Ovary (tissue), 9 donors: Measurements from ENCODE around the gene BANK1. TPM values are rescaled to one million over a fixed set of nuclear protein-coding genes. Genes with fewer than 3 reads are reported as not detected.

Experiments used
- DNase-seq, 5 donors: peaks; one replicate each; pipeline ENCODE4 v3.0.0-alpha.2; 2019 to 2020
- H3K27ac ChIP-seq, 2 donors: fragments of 200-600 bp; one replicate each; pipeline versions ENCODE4 v1.5.1 to v1.8.0; 2019 to 2022
- H3K27me3 ChIP-seq: fragments of 200-600 bp; one replicate; pipeline ENCODE4 v1.8.0; 2022
- H3K36me3 ChIP-seq: fragments of 200-600 bp; sonication (generic); one replicate; pipeline ENCODE4 v1.5.1; 2019
- H3K4me1 ChIP-seq: one replicate; pipeline ENCODE4 v1.8.1; 2013; ENCODE audit warnings: mild to moderate bottlenecking, moderate library complexity; ENCODE audit not compliant: insufficient read depth
- H3K4me3 ChIP-seq: fragments of 200-600 bp; sonication (generic); one replicate; pipeline ENCODE4 v1.5.1; 2017
- H3K9me3 ChIP-seq, 2 donors: fragments of 200-600 bp in 1 of 2; sonication (generic) in 1 of 2; one replicate each; pipeline versions ENCODE4 v1.5.1 to v1.8.1; 2013 to 2019; ENCODE audit warnings: mild to moderate bottlenecking in 1 of 2, moderate library complexity in 1 of 2
- EP300 ChIP-seq: sonication (generic); formaldehyde crosslinking; IDR thresholded peaks from one replicate; pipeline ENCODE4 v1.6.1; 2017; ENCODE audit warnings: antibody characterized with exemption
- POLR2A ChIP-seq: fragments of 450-650 bp; IDR thresholded peaks from one replicate; pipeline ENCODE4 v1.6.1; 2017; ENCODE audit warnings: antibody characterized with exemption, mild to moderate bottlenecking, moderate library complexity
- WGBS, 3 donors: extraction: QIAGEN DNeasy Blood & Tissue Kit in 1 of 3; methylation state at CpG; one replicate each; pipeline versions ENCODE4 v1.1.5 to v1.1.7; 2013 to 2017; 5-methylcytosine and 5-hydroxymethylcytosine counted together
- intact Hi-C, 4 donors: fragments of 100-400 bp; cut with DNase I; formaldehyde crosslinking; loops; one replicate each; pipeline versions ENCODE4 v1.11.0 to v1.15.1; 2022 to 2023
- polyA plus RNA-seq, 2 donors: library from polyadenylated mRNA; stranded (reverse); fragments of 200-250 nt in 1 of 2; fragments of 350-450 nt in 1 of 2; fragmentation: Illumina TruSeq in 1 of 2; extraction: RNeasy Lipid Tissue Mini Kit (QIAGEN cat#74804) in 1 of 2; gene quantifications; one replicate each; pipeline ENCODE4 v1.2.3, GENCODE V29; 2013 to 2014
- total RNA-seq, 7 donors: library from RNA; depleted of rRNA in 2 of 7; stranded (reverse); fragments of >200 nt in 2 of 7; fragmentation: NEBNext Ultra II Directional in 3 of 7; extraction: Animal tissue kit (Norgen Biotek cat#: 25700) in 3 of 7; gene quantifications; one replicate each; pipeline versions ENCODE4 v1.1.0 to v1.2.4, GENCODE V29; 2016 to 2023
- TF ChIP-seq, protein P1 (sequence below), 3 donors: fragments of 450-650 bp in 2 of 3; fragments of 200-600 bp in 1 of 3; IDR thresholded peaks; one replicate each; pipeline versions ENCODE4 v1.5.1 to v1.8.0; 2016 to 2022; ENCODE audit warnings: antibody characterized with exemption in 3 of 3, mild to moderate bottlenecking in 1 of 3
- donor health status: DM: no; HTN: no; CAD: no; lungs with moderate emphysema.
- donor health status: DM: no; HTN: no; CAD: no.
- donor health status: Bipolar disorder and iron deficiency.
- donor health status: DM: yes; HTN: yes; CAD: no.
- donor health status: DM: no; HTN: no; CAD: no.
- donor health status: DM: yes; HTN: yes; CAD: no.

BANK1 gene
- total and polyA plus RNA-seq, 9 donors: 0.10 to 3.7 (median 0.36) TPM

DNA sequence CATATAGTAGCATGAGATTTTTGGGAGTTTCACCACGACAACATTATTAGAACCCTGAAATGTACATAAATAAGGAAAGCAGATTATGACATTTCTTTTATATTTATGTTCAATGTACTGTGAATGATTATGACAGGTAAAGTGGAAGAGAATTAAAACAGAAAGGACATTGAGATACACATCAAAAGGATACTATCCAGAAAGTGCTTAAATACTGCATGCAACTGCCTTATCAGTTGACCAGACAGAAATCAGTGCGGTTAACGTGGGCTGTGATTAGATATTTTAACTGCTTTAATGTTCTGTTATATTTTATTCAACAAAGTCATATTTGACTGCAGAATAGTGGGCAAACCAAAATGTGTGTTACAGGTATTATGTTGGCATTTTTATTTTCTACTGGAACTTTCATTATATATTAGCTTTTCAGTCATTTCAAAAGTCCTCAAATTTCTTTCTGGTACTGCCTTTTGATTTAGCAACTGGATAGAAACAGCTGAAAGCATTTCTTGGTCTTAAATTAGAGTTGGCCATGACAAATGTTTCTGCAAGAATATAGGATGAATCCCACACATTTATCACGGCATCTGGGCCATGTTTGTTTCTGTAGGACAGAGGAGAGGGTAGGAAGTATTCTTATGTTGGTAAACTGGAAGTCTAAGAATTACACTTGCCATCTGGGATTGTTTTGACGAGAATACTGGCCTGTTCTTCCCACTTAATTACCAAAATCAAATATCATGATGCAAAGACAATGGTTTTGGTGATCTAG is 299.5 kb downstream of the BANK1 start:
- no peaks in the 10 kb centered on the region for H3K4me1 ChIP-seq
- H3K36me3 ChIP-seq: no peaks in the 10 kb centered on the region
- WGBS, 3 donors: 67 to 68% (median 68%) methylated on average over 5 of the region's 5 CpGs
- DNase-seq: no peak
- no peak overlapping the region for H3K4me3 ChIP-seq
- no peaks in the 10 kb centered on the region for H3K9me3 ChIP-seq
- no peak for TF ChIP-seq POLR2A
- TF ChIP-seq, protein P1, sequence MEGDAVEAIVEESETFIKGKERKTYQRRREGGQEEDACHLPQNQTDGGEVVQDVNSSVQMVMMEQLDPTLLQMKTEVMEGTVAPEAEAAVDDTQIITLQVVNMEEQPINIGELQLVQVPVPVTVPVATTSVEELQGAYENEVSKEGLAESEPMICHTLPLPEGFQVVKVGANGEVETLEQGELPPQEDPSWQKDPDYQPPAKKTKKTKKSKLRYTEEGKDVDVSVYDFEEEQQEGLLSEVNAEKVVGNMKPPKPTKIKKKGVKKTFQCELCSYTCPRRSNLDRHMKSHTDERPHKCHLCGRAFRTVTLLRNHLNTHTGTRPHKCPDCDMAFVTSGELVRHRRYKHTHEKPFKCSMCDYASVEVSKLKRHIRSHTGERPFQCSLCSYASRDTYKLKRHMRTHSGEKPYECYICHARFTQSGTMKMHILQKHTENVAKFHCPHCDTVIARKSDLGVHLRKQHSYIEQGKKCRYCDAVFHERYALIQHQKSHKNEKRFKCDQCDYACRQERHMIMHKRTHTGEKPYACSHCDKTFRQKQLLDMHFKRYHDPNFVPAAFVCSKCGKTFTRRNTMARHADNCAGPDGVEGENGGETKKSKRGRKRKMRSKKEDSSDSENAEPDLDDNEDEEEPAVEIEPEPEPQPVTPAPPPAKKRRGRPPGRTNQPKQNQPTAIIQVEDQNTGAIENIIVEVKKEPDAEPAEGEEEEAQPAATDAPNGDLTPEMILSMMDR (IDR thresholded peaks at IDR 0.05): no peak
- intact Hi-C loops: no loop called here
- H3K27me3 ChIP-seq: no peaks in the 10 kb centered on the region
- no peak overlapping the region for H3K27ac ChIP-seq

DNA sequence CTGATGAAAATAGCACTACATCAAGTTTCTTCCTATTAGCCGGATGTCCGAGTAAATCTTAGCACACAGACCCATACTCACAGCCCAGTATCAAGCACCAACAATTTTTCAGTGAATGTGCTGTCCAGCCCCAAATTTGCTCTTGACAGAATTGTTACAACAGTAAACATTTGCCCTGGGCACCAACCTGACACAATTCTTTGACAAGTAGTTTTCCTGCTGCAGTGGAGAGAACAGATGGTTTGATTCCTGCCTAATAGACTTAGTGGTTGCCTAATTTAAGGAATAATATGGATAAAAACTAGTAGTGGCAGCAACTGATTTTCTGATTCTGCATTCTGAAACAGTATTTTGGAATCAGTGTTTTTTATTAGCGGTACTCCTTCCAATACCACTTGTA is 301.1 kb downstream of the BANK1 start:
- DNase-seq: no peak
- Histone ChIP-seq H3K9me3 (no peaks in the 10 kb centered on the region), H3K27me3 (no peaks in the 10 kb centered on the region), H3K4me3 (no peak overlapping the region), H3K36me3 (no peaks in the 10 kb centered on the region), H3K4me1 (no peaks in the 10 kb centered on the region), H3K27ac (no peak overlapping the region)
- WGBS, 3 donors: 96 to 98% (median 97%) methylated on average over 3 of the region's 3 CpGs
- no peak for TF ChIP-seq EP300
- intact Hi-C loops: no loop called here

DNA sequence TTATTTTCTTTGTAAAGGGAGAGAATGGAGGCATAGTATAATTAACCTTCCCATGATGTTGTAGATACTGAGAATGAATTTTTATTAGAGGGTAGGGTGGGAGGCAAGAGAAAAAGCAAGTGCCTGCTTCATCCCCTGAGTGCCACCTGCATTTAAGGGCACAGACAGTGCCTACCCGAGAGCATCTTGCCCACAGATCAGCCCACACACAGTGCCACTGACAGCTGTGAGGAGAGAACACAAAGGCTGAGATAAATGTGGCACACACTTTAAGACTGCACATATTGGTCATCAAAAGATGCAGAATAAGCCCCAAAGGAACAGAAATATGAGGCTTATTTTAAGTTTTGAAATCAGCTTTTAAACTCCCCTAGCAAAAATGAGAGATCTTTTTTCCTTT is 304.0 kb downstream of the BANK1 start:
- Histone ChIP-seq H3K27ac (no peak overlapping the region), H3K4me1 (no peaks in the 10 kb centered on the region), H3K4me3 (no peak overlapping the region), H3K27me3 (no peaks in the 10 kb centered on the region), H3K9me3 (no peaks in the 10 kb centered on the region), H3K36me3 (no peaks in the 10 kb centered on the region)
- DNase-seq: no peak
- intact Hi-C loops: no loop called here
- no peak for TF ChIP-seq EP300
- TF ChIP-seq, protein P1 (IDR thresholded peaks at IDR 0.05): no peak
- WGBS, 3 donors: 41 to 64% (median 62%) methylated on average over 1 of the region's 1 CpG

DNA sequence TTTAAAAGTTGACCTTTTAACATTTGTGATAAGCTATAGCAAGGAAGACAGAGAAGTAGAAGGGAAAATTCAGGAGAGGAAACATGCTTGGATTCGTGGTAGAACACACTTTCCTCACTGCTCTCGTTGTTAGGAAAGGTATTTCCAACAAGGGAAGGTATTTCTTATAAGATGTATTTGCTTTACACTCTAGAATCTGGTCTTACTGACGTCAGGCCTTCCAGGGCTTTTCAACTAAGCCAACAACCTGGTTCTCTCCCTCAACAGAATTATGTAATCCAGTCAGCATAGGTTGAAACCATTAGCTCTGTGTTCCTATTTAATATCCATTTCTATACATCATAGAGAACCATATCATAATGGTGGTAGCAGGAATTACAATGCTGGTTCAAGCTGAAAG is 312.8 kb downstream of the BANK1 start:
- H3K9me3 ChIP-seq: peaks cover 0 to 3% of the 10 kb centered on the region in 2 donors
- TF ChIP-seq, protein P1 (IDR thresholded peaks at IDR 0.05): no peak
- TF ChIP-seq EP300 (no peak), POLR2A (no peak)
- no peaks in the 10 kb centered on the region for H3K36me3 ChIP-seq
- no peak overlapping the region for H3K4me3 ChIP-seq
- intact Hi-C loops: no loop called here
- H3K27ac ChIP-seq: no peak overlapping the region
- no peaks in the 10 kb centered on the region for H3K4me1 ChIP-seq
- no peak for DNase-seq
- H3K27me3 ChIP-seq: no peaks in the 10 kb centered on the region
- WGBS, 3 donors: 65 to 74% (median 73%) methylated on average over 3 of the region's 3 CpGs

DNA sequence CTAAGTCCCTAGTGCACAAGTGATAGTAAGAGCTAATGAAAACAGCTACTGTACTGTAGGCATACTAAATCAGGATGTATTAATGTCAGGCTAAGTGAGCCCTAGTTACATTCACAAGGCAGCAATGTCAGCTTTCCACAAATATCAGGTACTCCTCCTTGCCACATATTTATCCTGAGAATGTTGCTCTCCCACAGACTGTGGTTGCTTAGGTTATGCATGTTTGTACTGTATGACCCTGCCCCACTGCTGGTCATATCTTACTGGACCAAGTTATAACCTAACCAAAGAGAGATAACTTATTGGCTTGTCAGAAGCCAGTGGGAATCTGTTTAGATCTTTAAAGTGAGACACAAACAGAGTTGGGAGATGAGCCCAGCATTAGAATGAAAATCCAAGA is 313.7 kb downstream of the BANK1 start:
- Histone ChIP-seq H3K27me3 (no peaks in the 10 kb centered on the region), H3K27ac (no peak overlapping the region), H3K9me3 (peaks cover 0 to 3% of the 10 kb centered on the region in 2 donors), H3K4me1 (no peaks in the 10 kb centered on the region), H3K36me3 (no peaks in the 10 kb centered on the region), H3K4me3 (no peak overlapping the region)
- TF ChIP-seq POLR2A (no peak), EP300 (no peak)
- TF ChIP-seq, protein P1 (IDR thresholded peaks at IDR 0.05): no peak
- intact Hi-C loops: no loop called here
- DNase-seq: no peak
